Right renal cortex interstitium (tissue), 3 donors: ENCODE results near the gene TSHZ3. TPM values are rescaled to one million over a fixed set of nuclear protein-coding genes. Genes with fewer than 3 reads are reported as not detected.

Source experiments
- DNase-seq, 3 donors: peaks; one replicate each; pipeline ENCODE4 v3.0.0-alpha.2; 2013; ENCODE audit warnings: low read depth in 3 of 3, low spot score in 2 of 3
- polyA plus RNA-seq, 3 donors: library from polyadenylated mRNA; unstranded; fragments of 120-200 nt; gene quantifications; one replicate each; pipeline ENCODE4 v1.2.1, GENCODE V29; 2013; ENCODE audit not compliant: insufficient read length in 3 of 3

The TSHZ3 gene
- polyA plus RNA-seq, 3 donors: 11.9 to 12.8 (median 12.3) TPM

DNA sequence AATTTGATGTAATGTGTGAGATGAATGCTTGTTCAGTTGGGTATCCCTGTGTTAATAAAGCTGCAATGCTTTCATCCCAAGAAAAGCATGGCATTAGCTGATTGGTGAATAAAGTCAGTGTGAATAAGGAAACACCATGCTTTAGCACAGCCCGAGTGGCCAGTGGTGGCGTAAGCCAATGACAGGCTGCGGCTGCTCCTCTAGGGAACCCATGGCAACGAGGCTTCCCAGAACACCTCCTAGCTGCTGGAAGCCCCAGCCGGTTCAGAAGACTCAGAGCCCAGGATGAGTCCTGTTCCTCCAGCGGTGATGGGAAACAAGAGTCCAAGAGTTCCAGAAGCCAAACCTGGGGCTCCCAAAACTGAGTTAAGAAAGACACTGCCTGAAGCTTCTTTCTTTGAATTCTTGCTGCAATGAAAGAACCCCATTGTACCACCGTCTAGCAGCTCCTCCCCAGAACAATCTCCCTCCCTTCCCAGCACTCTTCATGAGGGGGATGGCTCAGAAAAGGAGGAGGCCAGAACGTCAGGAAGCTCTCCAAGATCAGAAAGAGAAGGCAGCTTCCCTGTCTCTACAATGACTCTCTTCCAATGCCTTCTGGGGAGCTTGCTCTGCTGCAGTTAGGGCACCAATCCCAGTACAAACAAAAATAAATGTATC lies 58.2 kb downstream of the TSHZ3 start:
- DNase-seq: no peak

DNA sequence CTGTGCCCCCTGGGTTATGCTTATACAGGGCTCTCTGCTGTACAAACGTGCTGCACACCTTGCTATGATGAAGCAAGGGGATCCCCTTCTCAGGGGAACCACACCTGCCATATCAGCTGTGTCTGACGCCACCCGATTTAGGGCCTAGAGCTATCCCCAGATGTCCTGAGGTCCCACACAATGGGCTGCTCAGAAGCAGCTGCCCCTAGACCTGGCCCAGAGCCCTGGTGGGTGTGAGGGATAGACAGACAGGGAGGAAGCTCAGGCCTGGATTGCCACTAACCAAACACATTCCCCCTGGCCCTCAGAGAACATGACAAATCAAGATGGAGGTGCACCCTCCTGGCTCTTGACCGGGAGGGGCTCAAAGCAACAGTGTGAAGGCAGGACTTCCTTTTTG lies 59.3 kb downstream of the TSHZ3 start:
- DNase-seq: no peak

DNA sequence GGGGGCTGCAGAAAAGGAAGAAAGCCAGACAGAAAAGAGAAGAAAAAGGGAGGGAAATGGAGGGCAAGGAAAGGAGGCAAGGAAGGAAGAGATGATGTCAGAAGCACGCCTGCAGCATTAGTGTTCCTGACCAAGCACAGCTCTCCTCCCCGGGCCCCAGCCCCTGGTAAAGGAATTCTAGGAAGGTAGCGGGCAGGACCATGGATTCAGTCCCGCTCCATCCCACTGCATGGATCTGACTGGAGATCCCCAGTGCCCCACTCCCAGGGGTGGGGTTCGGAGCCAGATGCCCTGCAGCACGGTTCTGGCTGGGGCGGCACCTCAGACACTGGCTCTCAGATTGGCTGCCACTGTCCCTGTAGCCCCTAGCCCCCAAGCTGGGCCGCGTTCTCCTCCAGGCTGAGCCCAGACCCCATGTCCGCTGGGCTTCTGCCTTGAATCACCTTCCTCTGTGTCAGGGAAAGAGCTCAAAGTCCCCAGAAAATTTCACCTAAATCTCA lies 59.8 kb downstream of the TSHZ3 start:
- no peak for DNase-seq

DNA sequence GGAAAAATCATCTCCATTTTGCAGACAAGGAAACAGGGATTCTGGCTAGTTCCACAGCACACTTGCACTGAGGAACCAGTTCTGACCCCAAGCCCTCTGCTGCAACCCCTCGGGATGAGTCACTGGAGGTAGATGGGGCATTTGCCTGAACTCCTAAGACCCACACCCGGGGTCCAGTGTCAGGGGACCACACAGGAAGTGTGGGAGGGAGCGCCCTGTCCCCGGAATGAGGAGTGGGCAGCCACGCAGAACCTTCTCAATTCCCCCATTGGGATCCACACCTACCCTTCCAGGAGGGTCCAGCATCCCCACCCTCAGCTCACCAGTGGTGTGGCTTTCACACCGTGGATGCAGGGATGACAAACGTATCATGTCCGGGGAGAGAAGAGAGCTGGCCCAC lies 62.7 kb downstream of the TSHZ3 start:
- no peak for DNase-seq

DNA sequence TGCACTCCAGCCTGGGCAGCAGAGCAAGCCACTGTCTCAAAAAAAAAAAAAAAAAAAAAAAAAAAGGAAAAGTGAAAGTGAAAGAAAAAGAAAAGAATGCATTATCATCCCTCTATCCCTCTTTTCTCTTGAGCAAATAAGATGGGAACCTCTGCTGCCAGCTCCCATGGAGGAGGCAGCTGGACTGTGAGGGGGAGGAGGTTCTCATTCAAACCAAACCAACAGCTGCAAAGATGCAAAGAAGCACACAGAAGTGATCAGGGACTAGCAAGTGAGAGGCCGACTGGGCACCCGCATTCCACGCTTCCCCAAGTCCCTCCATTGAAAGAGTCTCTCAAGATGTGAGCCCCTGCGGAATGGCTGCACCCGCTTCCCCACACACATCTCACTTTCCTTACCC lies 63.5 kb downstream of the TSHZ3 start:
- no peak for DNase-seq

DNA sequence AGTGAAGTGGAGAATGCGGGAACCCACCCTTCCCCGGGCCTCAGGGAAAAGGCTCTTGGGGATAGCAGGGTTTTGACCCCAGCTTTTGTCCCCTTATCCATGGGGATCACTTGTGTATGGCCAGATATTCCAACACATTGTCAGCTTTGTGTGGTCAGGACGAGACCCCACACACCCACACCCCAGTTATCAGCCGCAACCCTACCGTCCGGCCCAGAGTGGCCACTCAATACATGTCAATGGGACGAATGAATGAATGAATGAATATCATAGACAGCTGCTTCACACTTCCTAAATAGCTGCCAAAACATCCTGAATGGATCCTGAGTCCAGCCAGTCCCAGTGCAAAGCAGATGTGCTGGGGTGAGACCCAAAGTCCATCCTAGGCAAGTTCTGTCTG lies 64.6 kb downstream of the TSHZ3 start:
- no peak for DNase-seq

DNA sequence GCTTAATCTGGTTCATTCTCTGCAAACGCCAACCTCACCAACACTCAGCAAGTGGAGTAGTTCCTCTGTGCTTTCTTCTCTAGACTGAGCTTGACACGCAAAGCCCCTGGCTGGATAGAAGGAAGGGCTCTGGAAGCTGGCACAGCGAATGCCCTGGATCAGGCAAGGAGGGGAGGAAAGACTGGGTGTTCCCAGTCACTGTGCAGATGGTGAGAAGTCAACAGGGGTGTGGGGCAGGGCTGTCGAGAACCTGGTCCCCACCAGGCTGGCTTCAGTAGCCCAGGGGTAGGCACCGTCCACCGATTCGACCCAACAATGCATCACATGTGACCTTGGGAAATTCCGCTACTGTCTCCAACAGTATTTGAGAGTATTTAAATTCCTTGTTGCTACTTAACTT lies 65.5 kb downstream of the TSHZ3 start:
- DNase-seq: no peak

DNA sequence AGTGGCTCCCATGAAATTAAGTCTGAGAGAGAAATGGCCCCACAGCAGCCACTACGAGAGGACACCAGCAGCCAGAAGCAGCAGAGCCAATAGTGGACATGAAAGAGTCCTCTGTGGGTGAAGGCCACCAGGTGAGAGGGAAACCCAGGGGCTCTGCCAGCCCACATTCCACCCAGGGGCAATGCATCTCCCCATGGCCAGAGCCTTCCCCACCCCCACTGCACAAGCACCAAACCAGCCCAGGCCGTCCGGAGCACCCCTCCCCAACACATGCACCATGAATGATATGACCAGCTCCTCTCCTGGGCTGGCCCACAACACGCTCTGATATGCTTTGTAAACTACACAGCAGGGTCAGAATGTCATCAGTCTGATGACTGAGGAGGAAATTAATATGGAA lies 66.9 kb downstream of the TSHZ3 start:
- no peak for DNase-seq

DNA sequence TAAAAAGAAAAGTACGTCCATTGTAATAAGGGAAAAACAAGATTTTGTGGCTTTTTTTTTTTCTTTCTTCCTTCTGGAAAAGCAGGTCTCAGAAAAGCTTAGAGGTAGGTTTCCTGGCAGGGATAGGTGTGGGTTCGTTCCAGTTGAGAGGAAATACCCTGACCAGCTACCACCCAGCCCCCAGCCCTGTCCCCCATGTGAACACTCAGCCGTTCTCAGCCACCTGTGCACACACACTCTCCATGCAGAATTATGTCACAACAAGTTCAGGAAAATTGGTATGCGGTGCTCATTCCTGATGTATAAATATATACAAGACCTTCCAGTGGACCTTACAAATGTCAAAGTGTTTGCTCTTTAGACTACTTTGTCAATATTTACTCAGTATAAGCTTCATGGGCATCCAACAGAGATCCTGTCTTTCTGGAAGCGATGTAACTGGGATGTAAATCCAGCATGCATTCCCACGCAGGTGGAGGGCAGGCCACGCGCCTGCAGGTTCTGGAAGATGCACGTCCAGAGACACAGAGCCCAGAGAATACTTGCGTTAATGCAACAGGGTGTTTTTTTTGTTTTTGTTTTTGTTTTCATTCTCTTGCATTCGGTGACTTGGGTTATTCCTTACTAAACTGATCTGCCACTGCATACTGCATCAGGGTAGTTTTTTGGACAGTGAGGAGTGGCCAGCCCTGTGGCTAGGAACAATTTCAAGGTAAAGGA lies 68.8 kb downstream of the TSHZ3 start:
- no peak for DNase-seq

DNA sequence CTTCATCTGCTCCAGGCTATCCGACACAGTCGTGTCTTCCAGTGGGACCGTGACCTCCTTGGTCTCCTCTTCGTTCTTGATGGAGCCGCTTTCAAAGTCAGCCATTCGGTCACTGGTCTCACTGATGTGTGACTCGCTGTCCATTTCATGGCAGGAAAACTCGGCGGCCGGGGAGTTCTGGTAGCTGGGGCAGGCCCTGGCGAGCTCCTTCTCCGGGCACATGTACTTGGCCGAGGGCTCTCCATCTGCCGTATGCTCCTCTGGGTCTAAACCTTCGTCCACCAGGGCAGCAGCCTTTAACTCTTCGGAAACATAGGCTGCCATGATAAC lies 69.8 kb downstream of the TSHZ3 start:
- no peak for DNase-seq

DNA sequence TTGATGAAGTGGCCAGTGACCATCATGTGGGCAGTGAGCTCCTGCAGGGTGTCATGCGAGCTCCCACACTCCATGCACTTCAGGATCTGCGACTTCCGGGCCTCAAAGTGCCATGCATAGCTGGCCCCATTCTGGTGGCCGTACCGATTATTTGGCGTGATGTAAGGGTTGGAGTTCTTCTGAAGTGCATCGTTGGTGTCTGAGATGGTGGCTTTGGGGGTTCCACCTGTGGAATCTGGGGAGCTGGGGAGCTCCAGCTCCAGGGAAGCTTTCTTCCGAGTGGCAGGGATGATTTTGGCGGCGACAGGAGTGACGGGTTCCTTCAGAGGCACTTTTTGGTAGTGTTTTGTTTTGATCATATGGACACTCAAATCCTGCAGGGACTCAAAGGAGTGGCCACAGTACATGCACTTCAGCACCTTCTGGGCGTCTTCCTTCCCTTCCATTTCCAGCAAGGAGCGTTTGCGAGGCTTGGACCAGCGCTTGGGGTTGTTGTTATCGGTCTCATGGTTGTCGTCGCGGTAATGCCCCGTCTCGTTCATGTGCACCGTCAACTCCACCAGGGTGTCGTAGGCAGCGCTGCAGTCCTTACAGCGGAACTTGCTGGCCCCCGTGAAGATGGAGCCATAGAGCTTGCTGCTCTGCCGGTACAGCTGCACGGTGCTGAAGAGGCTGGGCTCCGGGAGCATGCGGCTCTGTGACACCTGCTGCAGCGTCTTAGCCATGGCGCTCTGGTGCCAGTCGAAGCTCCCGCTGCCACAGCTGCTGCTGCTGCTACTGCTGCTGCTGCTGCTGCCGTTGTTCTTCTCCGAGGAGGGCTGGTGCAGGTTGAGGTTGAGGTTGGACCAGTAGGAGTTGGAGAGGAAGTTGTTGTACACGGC lies 70.4 kb downstream of the TSHZ3 start:
- no peak for DNase-seq

DNA sequence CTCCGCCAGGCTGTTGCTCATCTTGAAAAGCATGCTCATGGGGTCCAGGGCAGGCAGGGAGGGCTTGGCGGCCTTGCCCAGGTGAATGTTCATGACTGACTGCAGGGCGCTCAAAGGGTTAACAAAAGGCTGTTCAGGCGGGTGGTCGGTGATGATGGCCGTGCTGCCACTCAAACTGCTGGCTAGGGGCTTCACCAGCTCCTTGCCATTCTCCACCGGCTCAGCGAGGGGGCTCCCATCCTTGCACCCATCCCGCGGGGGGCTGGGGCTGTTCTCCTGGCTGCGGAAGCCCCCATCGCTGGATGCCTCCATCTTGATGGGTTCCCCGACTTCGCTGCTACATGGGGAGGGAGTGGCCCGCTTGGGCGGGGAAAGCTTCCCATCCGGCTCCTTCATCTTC lies 71.7 kb downstream of the TSHZ3 start:
- no peak for DNase-seq

DNA sequence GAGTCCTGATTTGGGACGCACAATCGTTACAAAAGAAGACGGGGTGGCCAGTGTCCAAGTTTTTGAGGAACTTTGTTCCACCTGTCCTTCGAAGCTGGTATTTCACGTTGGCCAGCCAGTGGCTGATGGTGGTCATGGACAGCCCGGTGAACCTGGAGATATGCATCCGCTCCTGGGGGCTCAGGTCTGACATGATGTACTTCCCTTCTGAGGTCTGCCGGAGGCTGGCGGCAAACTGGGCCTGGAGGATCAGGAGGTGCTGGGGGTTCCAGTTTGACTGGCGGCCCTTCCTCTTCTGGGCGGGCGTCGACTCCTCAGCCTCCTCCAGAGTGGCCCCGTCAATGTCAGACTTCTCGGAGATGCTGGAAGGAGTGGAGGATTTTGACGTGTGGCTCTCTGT lies 72.4 kb downstream of the TSHZ3 start:
- no peak for DNase-seq

DNA sequence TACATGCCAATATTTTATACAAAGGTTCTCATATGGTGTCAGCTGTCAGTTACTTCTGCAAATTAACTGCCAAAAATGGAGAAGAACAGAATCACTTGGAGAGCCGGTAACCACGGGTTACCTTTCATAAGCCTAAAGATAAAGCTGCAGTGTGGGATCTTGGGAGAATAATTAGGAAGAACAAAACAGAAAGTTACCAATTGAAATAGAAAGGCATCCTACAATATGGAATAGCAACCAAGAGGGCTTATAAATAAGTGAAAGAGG lies 74.2 kb downstream of the TSHZ3 start:
- DNase-seq: no peak

DNA sequence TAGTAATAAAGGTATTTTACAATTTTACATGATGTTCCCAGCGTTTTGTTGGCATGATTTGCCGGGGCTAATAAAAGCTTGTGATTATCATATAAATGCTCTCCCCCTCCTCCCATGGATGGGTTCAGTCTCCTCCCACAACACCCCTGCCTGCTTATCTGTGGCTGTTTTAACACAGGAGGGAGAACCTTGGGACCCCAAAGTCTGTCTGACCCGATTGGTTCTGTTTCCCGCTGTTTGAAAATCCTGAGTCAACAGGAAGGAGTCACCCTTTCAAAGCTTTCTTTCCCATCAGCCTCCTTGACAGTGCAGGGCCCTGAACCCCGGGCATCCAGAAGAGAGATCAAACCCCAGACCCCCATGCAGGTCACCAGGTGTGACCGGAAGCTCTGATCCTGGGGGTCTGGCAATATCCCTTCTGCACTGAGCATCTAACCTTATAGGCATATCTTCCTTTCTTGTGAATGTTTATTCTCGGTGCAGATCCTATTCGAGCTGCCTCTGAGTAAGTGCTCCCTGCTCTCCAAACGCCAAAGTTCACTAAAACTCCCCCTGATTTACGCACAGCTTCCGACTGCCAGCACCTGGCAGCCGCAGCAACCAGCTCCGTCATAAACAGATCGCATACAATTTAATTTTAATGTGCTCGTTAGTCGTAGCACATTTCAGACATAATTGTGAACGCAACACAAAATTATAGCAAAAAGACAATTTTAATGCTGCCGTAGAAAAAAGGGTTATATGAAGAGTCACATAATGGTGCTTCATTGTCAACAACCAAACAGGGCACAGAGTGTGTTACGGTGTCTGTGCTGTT lies 74.8 kb downstream of the TSHZ3 start:
- DNase-seq: no peak

DNA sequence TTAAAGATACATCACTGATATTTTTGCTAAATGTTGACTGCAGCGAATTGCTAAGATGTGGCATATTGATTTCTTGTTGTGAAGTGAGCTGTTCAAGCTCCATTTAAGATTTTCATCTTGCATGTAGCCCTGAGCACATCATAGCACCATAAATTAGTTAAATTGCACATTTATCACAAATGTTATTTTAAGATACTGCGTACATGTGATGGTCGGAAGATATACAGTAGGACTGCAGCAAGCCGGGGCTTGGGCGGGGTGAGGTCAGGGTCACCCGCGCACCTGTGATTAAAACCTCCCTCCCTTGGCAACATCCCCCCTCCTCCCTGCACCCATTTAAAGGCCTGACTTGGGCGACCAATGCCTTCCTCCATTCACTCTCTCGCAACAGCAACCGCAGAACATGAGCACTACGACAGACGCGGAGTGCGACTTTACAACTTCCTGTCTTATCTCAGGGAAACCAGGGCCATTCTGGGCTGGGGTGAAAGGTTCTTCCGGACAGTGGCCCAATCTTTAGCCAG lies 76.6 kb downstream of the TSHZ3 start:
- DNase-seq: no peak

DNA sequence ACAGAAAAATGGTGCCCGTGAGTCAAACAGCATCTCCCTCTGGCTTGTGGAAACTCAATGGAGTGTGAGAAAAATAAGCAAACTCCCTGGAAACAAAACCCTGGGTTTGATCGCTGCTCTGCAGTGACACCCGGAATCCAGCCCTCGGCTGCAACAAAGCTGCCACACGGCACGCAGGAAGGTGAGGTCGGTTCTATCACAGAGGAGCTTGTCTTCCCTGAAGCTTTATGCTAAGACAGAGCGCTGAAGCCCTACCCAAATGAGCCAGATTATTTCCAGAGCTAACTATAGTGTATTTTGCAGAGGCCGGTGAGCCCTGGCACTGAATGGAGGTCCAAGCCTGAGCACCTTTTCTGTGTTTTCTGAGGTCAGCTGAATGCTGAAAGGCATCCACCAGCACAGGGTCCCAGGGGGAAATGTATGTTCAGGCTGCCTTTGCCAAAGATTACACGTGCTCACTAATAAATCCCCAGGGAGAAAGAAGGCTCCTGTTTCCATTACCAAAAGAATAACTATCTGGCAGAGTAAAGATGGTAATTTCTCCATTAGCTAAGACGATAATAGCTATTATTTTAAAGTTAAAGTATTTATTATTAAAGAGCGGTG lies 77.8 kb downstream of the TSHZ3 start:
- DNase-seq: no peak

DNA sequence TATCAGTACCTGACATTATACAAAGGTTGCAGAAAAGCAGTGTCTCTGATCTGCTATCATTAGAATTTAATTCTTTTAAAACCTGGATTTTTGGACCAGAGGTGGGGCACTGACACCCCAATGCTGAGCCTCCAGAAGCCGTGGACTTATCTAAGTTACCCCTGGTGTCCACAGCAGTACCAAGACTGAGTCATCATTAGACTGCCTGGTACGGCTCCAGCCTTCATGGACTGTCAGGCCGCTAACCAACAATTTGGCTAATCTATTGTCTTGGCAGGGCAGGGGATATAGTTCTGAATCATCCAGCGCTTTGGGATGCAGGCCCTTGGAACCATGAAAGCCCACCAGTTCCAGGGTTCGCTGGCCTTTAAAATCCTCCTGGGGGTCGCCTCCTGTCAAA lies 78.3 kb downstream of the TSHZ3 start:
- DNase-seq: no peak

DNA sequence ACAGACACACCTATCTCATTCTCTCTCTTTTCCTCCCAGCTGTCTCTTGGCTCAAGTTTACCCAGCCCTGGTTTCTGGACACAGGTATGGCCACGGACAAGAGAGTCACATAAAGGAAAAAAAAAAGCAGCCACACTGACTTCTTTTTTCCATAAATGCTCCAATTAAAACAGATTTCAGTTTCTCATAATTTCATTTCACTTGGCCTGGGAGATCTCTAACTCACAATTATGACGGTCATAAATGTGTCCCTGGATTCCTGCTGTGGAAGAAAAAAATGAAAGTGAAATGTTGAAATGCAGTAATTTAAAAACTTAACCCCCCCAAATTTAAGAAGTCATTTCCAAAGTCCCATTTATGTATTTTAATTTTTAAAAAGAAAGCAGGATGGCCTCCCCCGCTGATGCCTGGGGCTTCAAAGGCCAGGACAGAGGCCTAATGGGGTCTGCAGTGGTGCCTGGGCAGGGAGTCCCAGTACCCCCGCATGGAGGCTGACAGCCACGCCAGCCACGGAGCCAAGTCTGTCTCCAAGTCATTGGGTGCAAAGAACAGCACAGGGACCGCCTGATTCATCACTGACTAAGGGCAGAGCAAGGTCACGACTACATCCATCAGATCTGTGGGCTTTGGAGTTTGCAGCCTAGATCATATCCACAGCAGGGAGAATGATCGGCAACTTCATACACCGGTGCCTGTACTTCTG lies 79.7 kb downstream of the TSHZ3 start:
- DNase-seq: no peak
